Effector CD4-positive, alpha-beta T cell (primary cell): ENCODE results near the gene TPSD1.
"Not testable (repeated sequence)": the region's sequence is repeated elsewhere in the genome, so short reads cannot be mapped to it uniquely, and the experiment has no call there.

ENCODE experiments used
- DNase-seq: peaks from one replicate; pipeline ENCODE4 v3.0.0-alpha.2; 2020

TPSD1 gene

GRCh38 chr16:1243907-1244850, 11.7 kb upstream of the TPSD1 start:
- DNase-seq, result not testable (repeated sequence)

GRCh38 chr16:1244881-1245280, 11.0 kb upstream of the TPSD1 start:
- DNase-seq, result no peak

GRCh38 chr16:1245452-1246020, 10.3 kb upstream of the TPSD1 start:
- DNase-seq, result no peak

- not testable (repeated sequence) for DNase-seq
These were observed 7.8 kb upstream of the TPSD1 start for GRCh38 chr16:1247903-1248537.

GRCh38 chr16:1249031-1249755, 6.7 kb upstream of the TPSD1 start:
- DNase-seq, result not testable (repeated sequence)

GRCh38 chr16:1253701-1254364, 2.0 kb upstream of the TPSD1 start:
- not testable (repeated sequence) for DNase-seq

GRCh38 chr16:1254821-1255220, 1.0 kb upstream of the TPSD1 start:
- DNase-seq, result not testable (repeated sequence)

- not testable (repeated sequence) for DNase-seq
These were observed 516 bp downstream of the TPSD1 start for GRCh38 chr16:1256296-1256873.

GRCh38 chr16:1256874-1257322, 1.0 kb downstream of the TPSD1 start:
- DNase-seq, result no peak

GRCh38 chr16:1257561-1258224, 1.8 kb downstream of the TPSD1 start:
- DNase-seq, result no peak

GRCh38 chr16:1258225-1258600, 2.3 kb downstream of the TPSD1 start:
- DNase-seq, result no peak

- DNase-seq, result no peak
These were observed 3.3 kb downstream of the TPSD1 start for GRCh38 chr16:1258906-1259759.

- no peak for DNase-seq
These were observed 3.8 kb downstream of the TPSD1 start for GRCh38 chr16:1259760-1260068.

- DNase-seq, result no peak
These were observed 4.3 kb downstream of the TPSD1 start for GRCh38 chr16:1260101-1260680.

GRCh38 chr16:1261131-1261892, 5.4 kb downstream of the TPSD1 start:
- DNase-seq, result no peak

- no peak for DNase-seq
These were observed 6.5 kb downstream of the TPSD1 start for GRCh38 chr16:1262210-1262845.

GRCh38 chr16:1262846-1263221, 7.0 kb downstream of the TPSD1 start:
- no peak for DNase-seq

GRCh38 chr16:1263591-1264344, 7.9 kb downstream of the TPSD1 start:
- DNase-seq, result no peak
